Measurements from ENCODE around the gene MTMR4. TPM values are rescaled to one million over a fixed set of nuclear protein-coding genes. Genes with fewer than 3 reads are reported as not detected.
"Not testable (repeated sequence)": the region's sequence is repeated elsewhere in the genome, so short reads cannot be mapped to it uniquely, and the experiment has no call there.

Gene MTMR4
- polyA plus RNA-seq (ENCODE audit: insufficient read length in 4 of 4) = 10 to 100 TPM; 37.1 to 74.0 (median 55.0) TPM

- peak in 1 of 4 donors; percentile 77 for DNase-seq (ENCODE audit: low read depth in 4 of 4, low spot score in 2 of 4)
Observed at GRCh38 chr17:58513965-58514769, at the start of gene MTMR4. Gene MTMR4 (minus strand): TSS chr17:58514638. CDS start chr17:58514407, 231 bp downstream.

GRCh38 chr17:58560511-58560910 lies 46.1 kb upstream of the MTMR4 start:
- DNase-seq (ENCODE audit: low read depth in 4 of 4, low spot score in 2 of 4) = no peak

- DNase-seq (ENCODE audit: low read depth in 4 of 4, low spot score in 2 of 4) = no peak
Observed at GRCh38 chr17:58557981-58558380, 43.5 kb upstream of the MTMR4 start.

- DNase-seq (ENCODE audit: low read depth in 4 of 4, low spot score in 2 of 4) = no peak
Observed at GRCh38 chr17:58556833-58557250, 42.4 kb upstream of the MTMR4 start.

GRCh38 chr17:58555109-58555508 lies 40.7 kb upstream of the MTMR4 start:
- DNase-seq (ENCODE audit: low read depth in 4 of 4, low spot score in 2 of 4) = not testable (repeated sequence)

GRCh38 chr17:58541249-58541648 lies 26.8 kb upstream of the MTMR4 start:
- DNase-seq (ENCODE audit: low read depth in 4 of 4, low spot score in 2 of 4) = no peak

- no peak for DNase-seq (ENCODE audit: low read depth in 4 of 4, low spot score in 2 of 4)
Observed at GRCh38 chr17:58539698-58540097, 25.3 kb upstream of the MTMR4 start.

- no peak for DNase-seq (ENCODE audit: low read depth in 4 of 4, low spot score in 2 of 4)
Observed at GRCh38 chr17:58538811-58539409, 24.5 kb upstream of the MTMR4 start.

- DNase-seq (ENCODE audit: low read depth in 4 of 4, low spot score in 2 of 4) = no peak
Observed at GRCh38 chr17:58537266-58537665, 22.8 kb upstream of the MTMR4 start.

- no peak for DNase-seq (ENCODE audit: low read depth in 4 of 4, low spot score in 2 of 4)
Observed at GRCh38 chr17:58536542-58536941, 22.1 kb upstream of the MTMR4 start.

- no peak for DNase-seq (ENCODE audit: low read depth in 4 of 4, low spot score in 2 of 4)
Observed at GRCh38 chr17:58535431-58535830, 21.0 kb upstream of the MTMR4 start.

- no peak for DNase-seq (ENCODE audit: low read depth in 4 of 4, low spot score in 2 of 4)
Observed at GRCh38 chr17:58534901-58535421, 20.5 kb upstream of the MTMR4 start.

- no peak for DNase-seq (ENCODE audit: low read depth in 4 of 4, low spot score in 2 of 4)
Observed at GRCh38 chr17:58534331-58534730, 19.9 kb upstream of the MTMR4 start.

GRCh38 chr17:58533616-58534188 lies 19.3 kb upstream of the MTMR4 start:
- DNase-seq (ENCODE audit: low read depth in 4 of 4, low spot score in 2 of 4) = no peak

- no peak for DNase-seq (ENCODE audit: low read depth in 4 of 4, low spot score in 2 of 4)
Observed at GRCh38 chr17:58532555-58532951, 18.1 kb upstream of the MTMR4 start.

- no peak for DNase-seq (ENCODE audit: low read depth in 4 of 4, low spot score in 2 of 4)
Observed at GRCh38 chr17:58531661-58532554, 17.5 kb upstream of the MTMR4 start.

- DNase-seq (ENCODE audit: low read depth in 4 of 4, low spot score in 2 of 4) = no peak
Observed at GRCh38 chr17:58531122-58531521, 16.7 kb upstream of the MTMR4 start.

GRCh38 chr17:58530655-58531054 lies 16.2 kb upstream of the MTMR4 start:
- DNase-seq (ENCODE audit: low read depth in 4 of 4, low spot score in 2 of 4) = no peak

- no peak for DNase-seq (ENCODE audit: low read depth in 4 of 4, low spot score in 2 of 4)
Observed at GRCh38 chr17:58529275-58529674, 14.8 kb upstream of the MTMR4 start.

- no peak for DNase-seq (ENCODE audit: low read depth in 4 of 4, low spot score in 2 of 4)
Observed at GRCh38 chr17:58528443-58528842, 14.0 kb upstream of the MTMR4 start.
